ENCODE results near the gene HIBADH. TPM values are rescaled to one million over a fixed set of nuclear protein-coding genes. Genes with fewer than 3 reads are reported as not detected.

The HIBADH gene
- total RNA-seq, 1 experiment from 2014 or later, result 31.2 TPM

DNA sequence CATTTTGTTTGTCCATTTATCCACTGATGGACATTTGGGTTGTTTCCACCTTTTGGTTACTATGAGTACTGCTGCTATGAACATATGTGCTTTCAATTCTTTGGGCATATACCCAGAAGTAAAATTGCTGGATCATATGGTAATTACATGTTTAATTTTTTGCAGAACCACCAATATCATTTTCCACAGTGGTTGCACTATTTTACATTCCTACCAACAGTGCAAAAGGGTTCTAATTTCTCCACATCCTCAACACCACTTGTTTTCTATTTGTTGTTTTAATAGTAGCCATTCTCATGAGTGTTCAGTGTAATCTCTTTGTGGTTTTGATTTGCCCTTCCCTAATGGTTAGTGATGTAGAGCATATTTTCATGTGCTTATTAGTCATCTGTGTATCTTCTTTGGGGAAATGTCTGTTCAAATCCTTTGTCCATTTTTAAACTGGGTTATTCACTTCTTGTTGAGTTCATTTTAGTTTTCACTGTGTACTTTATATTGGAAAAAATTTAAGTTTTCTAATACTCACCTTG, 101.9 kb downstream of the HIBADH start:
- in situ Hi-C loops (cut with HindIII; ENCODE audit: low pct_unique_long_range_greater_than_20kb, low sequenced_read_pairs) (no loop called here), intact Hi-C loops (cut with micrococcal nuclease; ENCODE audit: unreplicated experiment) (no loop called here)
- POLR2A ChIA-PET, result no interaction called here
- Histone ChIP-seq H3K36me3 (ENCODE audit: control insufficient read depth, insufficient read depth, low read length) (no peaks in the 10 kb centered on the region), H3K27me3 (ENCODE audit: control insufficient read depth, insufficient read depth, low read length) (no peaks in the 10 kb centered on the region), H3K4me1 (ENCODE audit: control insufficient read depth, insufficient read depth, low read length) (no peaks in the 10 kb centered on the region), H3K9me3 (ENCODE audit: control insufficient read depth, insufficient read depth, low read depth, low read length) (no peaks in the 10 kb centered on the region), H3K27ac (ENCODE audit: low read length) (no peak overlapping the region), H3K4me3 (ENCODE audit: low read depth in 2 of 2, low read length in 2 of 2) (no peak overlapping the region)
- no TSS peak for BruUV-seq (replicated peaks)
- no peak for ATAC-seq
- TF ChIP-seq, protein P1, sequence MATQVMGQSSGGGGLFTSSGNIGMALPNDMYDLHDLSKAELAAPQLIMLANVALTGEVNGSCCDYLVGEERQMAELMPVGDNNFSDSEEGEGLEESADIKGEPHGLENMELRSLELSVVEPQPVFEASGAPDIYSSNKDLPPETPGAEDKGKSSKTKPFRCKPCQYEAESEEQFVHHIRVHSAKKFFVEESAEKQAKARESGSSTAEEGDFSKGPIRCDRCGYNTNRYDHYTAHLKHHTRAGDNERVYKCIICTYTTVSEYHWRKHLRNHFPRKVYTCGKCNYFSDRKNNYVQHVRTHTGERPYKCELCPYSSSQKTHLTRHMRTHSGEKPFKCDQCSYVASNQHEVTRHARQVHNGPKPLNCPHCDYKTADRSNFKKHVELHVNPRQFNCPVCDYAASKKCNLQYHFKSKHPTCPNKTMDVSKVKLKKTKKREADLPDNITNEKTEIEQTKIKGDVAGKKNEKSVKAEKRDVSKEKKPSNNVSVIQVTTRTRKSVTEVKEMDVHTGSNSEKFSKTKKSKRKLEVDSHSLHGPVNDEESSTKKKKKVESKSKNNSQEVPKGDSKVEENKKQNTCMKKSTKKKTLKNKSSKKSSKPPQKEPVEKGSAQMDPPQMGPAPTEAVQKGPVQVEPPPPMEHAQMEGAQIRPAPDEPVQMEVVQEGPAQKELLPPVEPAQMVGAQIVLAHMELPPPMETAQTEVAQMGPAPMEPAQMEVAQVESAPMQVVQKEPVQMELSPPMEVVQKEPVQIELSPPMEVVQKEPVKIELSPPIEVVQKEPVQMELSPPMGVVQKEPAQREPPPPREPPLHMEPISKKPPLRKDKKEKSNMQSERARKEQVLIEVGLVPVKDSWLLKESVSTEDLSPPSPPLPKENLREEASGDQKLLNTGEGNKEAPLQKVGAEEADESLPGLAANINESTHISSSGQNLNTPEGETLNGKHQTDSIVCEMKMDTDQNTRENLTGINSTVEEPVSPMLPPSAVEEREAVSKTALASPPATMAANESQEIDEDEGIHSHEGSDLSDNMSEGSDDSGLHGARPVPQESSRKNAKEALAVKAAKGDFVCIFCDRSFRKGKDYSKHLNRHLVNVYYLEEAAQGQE (IDR thresholded peaks at IDR 0.05; ENCODE audit: insufficient read depth in 1 of 2, low read depth in 2 of 2, low read length in 1 of 2), result no peak
- TF ChIP-seq, protein P2, sequence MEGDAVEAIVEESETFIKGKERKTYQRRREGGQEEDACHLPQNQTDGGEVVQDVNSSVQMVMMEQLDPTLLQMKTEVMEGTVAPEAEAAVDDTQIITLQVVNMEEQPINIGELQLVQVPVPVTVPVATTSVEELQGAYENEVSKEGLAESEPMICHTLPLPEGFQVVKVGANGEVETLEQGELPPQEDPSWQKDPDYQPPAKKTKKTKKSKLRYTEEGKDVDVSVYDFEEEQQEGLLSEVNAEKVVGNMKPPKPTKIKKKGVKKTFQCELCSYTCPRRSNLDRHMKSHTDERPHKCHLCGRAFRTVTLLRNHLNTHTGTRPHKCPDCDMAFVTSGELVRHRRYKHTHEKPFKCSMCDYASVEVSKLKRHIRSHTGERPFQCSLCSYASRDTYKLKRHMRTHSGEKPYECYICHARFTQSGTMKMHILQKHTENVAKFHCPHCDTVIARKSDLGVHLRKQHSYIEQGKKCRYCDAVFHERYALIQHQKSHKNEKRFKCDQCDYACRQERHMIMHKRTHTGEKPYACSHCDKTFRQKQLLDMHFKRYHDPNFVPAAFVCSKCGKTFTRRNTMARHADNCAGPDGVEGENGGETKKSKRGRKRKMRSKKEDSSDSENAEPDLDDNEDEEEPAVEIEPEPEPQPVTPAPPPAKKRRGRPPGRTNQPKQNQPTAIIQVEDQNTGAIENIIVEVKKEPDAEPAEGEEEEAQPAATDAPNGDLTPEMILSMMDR (IDR thresholded peaks at IDR 0.05), result no peak
- no peak for TF ChIP-seq TCF7L2 (IDR thresholded peaks at IDR 0.05; ENCODE audit: low read depth, low read length)
- CTCF ChIA-PET, result no interaction called here
- peak; percentile 4 for DNase-seq (ENCODE audit: low read depth, low spot score)

DNA sequence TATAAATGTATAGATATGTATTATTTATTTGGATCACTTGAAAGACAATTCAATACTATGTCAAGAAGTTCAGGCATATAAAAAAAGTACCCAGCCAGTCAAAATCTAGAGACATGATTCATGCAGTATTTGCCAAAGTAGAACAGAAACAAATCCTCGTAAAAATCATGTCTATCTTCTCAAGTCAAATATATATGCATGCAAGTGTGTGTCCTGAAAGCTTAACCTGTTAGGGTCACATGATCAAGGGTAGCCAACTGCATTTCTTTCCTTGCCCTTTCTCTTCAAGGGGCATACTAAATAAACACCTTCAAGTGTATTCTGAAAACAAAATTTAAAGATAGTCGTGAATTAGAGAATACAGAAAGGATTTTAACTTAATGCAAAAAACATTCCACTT, 107.0 kb downstream of the HIBADH start:
- H3K9me3 ChIP-seq (ENCODE audit: control insufficient read depth, insufficient read depth, low read depth, low read length), result no peaks in the 10 kb centered on the region
- in situ Hi-C loops (cut with HindIII; ENCODE audit: low pct_unique_long_range_greater_than_20kb, low sequenced_read_pairs), result no loop called here
- ATAC-seq (no peak), DNase-seq (ENCODE audit: low read depth, low spot score) (no peak)
- no peak overlapping the region for H3K4me3 ChIP-seq (ENCODE audit: low read depth in 2 of 2, low read length in 2 of 2)
- no peaks in the 10 kb centered on the region for H3K27me3 ChIP-seq (ENCODE audit: control insufficient read depth, insufficient read depth, low read length)
- POLR2A ChIA-PET, result no interaction called here
- intact Hi-C loops (cut with micrococcal nuclease; ENCODE audit: unreplicated experiment), result no loop called here
- CTCF ChIA-PET, result no interaction called here
- TF ChIP-seq, protein P1 (IDR thresholded peaks at IDR 0.05; ENCODE audit: insufficient read depth in 1 of 2, low read depth in 2 of 2, low read length in 1 of 2), result no peak
- TF ChIP-seq, protein P2 (IDR thresholded peaks at IDR 0.05), result no peak
- TF ChIP-seq POLR2AphosphoS5 (IDR thresholded peaks at IDR 0.05; ENCODE audit: low read depth, low read length), result no peak
- TF ChIP-seq SIN3A (IDR thresholded peaks at IDR 0.05; ENCODE audit: borderline replicate concordance, insufficient read depth, low read depth, low read length), result no peak
- no peak for TF ChIP-seq TCF7L2 (IDR thresholded peaks at IDR 0.05; ENCODE audit: low read depth, low read length)
- no peaks in the 10 kb centered on the region for H3K4me1 ChIP-seq (ENCODE audit: control insufficient read depth, insufficient read depth, low read length)
- no peaks in the 10 kb centered on the region for H3K36me3 ChIP-seq (ENCODE audit: control insufficient read depth, insufficient read depth, low read length)
- no TSS peak for BruUV-seq (replicated peaks)
- no peak overlapping the region for H3K27ac ChIP-seq (ENCODE audit: low read length)

Data from Panc1 (cell line).